ENCODE data around the gene NPDC1.
"Not testable (repeated sequence)": the region's sequence is repeated elsewhere in the genome, so short reads cannot be mapped to it uniquely, and the experiment has no call there.

The NPDC1 gene

GRCh38 chr9:137038916-137039315, 7.1 kb downstream of the NPDC1 start:
- DNase-seq = no peak

DNA sequence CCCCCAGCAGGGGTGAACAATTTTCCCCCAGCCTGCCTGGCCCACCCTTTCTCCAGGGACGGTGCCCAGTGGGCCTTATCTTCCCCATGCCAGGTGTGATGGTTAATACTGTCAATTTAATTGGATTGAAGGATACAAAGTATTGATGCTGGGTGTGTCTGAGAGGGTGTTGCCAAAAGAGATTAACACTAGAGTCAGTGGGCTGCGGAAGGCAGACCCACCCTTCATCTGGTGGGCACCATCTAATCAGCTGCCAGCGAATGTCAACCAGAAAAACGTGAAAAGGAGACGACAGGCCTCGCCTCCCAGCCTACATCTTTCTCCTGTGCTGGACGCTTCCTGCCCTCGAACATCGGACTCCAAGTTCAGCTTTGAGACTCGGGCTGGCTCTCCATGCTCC, 8.5 kb downstream of the NPDC1 start:
- no peak for DNase-seq

GRCh38 chr9:137037035-137037434, 8.9 kb downstream of the NPDC1 start:
- DNase-seq = no peak

DNA sequence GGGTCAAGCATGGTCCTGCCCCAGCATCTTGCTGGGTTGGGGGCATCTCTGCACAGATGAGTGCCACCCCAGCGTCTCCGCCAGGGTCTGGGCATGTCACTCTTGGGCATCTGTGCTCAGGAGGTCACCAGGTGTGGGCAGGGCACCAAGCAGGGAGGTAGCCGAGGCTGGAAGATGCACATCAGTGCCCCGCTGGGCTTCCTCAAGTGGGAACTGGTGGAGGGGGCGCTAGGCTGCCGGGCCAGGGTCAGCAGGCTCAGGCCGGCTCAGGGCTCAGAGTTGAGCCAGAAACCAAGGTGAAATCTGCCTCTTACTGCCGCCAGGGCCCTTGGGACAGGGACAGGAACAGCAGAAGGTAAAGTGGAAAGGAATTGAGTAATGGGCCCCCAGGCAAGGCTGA, 10.0 kb downstream of the NPDC1 start:
- DNase-seq = no peak

DNA sequence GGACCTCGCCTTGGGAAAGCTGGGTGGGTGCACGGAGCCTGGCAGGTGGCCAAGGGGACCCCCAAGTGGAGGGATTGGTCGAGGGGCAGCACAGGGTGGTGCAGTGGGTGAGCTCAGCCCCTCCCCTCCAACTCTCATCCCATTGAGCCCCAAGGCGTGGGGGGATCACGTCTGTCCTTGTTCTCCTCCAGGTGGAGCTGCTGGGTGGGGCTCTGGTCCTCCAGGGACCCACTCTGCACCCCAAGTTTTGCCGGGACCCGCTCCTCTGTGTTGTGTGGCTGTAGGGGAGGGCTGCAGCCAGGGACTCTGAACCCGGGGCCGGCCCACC, 10.5 kb downstream of the NPDC1 start:
- DNase-seq = no peak

- peak; percentile 67 for DNase-seq
These were observed 11.1 kb downstream of the NPDC1 start for GRCh38 chr9:137034709-137035506.

GRCh38 chr9:137034039-137034708, 11.8 kb downstream of the NPDC1 start:
- DNase-seq = no peak

DNA sequence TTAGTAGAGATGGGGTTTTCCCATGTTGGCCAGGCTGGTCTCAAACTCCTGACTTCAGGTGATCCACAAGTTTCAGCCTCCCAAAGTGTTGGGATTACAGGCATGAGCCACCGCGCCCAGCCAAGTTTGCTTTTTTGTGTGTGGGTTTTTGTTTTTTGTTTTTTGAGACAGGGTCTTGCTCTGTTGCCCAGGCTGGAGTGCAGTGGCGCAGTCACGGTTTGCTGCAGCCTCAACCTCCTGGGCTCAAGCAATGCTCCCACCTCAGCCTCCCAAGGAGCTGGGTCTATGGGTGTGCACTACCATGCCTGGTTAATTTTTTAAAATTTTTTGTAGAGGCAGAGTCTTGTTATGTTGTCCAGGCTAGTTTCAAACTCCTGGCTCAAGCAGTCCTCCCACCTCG, 12.5 kb downstream of the NPDC1 start:
- DNase-seq = not testable (repeated sequence)

DNA sequence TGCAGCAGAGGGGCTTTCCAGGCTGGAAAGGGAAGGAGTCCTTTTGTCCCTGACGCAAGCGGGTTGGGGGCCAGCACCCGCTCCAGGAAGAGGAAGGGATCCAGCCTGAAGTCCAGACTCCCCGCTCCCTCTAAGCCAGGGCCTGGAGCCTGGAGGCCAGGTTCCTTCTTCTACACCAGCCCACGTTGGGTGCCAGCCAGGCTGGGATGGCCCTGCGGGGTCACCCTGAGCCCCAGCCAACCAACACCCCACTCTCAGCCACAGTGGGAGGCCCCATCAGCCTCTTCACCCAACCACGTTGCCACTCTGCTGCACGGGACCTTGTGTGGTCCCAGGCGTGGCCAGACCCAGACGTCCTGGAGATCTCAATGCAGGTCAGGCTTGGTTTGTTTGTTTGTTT, 13.1 kb downstream of the NPDC1 start:
- DNase-seq = no peak

DNA sequence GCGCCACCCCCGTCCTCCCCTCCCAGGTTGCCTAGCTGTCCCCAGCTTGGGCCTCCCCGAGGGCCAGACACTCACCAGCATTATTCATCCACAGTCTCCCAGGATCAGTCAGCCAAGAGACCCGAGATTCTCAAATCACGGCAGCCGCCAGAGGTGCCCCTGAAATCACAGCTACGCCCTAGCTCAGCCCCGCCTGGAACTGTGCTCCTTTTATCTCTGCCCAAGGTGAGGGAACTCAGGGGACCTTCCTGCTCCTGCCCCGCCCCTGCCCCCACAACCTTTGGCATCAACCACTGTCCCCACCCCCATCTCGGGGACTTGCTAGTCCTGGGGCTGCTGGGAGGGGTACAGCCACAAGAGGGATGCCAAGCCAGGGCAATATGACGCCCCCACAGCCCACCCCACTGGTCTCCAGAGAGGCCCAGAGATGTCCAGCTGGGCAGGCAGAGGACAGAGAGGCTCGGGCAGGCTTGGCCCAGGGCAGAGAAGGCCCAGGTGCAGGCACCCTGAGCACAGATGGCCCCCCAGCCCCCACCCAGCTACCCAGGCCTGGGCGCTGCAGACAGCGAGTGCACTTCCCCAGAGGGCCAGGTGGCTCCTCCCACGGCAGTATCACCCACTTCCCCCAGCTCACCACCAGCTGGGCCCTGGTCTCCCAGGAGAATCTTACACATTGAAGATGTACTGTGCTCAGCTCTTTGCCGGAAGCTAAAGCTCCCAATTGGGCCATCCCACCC, 13.9 kb downstream of the NPDC1 start, which contains the start of gene FUT7:
TSS of gene FUT7 (minus strand) at position 185 of the 737 bp plus-strand sequence. CDS start at position 88, 97 bp downstream.
- peak; percentile 23 for DNase-seq

GRCh38 chr9:137030538-137031527, 15.1 kb downstream of the NPDC1 start:
- no peak for DNase-seq

- no peak for DNase-seq
These were observed 16.0 kb downstream of the NPDC1 start for GRCh38 chr9:137030006-137030405.

GRCh38 chr9:137029058-137029936, 16.7 kb downstream of the NPDC1 start:
- peak; percentile 43 for DNase-seq

GRCh38 chr9:137028263-137029057, 17.5 kb downstream of the NPDC1 start:
- DNase-seq = peak; percentile 50

DNA sequence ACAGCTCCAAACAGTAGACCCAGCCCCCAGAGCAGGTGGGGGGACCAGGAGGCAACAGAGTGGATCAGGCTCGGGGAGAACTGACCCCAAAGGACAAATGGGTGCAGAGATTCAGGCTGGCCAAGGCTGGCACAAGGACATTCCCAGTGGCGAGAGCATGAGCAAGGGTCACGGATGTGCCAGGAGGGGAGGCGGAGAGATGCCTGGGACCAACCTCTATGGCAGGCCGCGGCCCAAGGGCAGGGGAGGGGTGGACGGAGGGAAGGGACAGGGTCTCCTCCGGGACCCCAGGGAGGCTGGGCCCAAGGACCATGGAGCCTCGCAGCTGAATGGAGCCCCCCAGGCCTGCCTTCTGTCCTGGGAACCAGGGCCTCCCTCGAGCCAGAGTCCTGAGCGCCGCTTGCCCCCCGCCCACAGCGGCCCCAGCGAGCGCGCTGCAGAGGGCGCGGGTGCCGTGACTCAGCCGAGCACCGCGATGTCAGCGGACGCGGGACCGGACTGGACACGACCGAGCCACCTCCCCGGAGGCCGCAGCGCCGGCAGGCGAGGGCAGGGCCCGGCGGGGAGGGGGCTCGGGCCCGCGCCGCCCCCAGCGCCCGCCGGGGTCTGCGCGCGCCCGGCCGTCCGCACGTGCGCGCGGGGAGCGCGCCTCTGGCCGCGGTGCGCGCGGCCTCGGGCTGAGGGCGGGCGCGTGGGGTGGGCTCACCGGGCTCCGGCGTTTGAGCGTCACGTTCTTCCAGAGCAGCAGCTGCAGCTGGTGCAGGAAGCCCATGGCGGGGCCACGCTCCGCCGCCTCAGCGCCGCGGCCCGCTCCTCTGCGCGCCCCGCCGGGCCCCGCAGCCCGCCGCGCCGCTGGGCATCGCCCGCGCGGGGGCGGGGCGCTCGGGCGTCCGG, 18.4 kb downstream of the NPDC1 start, which contains the start of gene ABCA2:
TSS of gene ABCA2 (minus strand) at position 869 of the 894 bp plus-strand sequence. CDS start at position 772, 97 bp downstream.
- DNase-seq = no peak

GRCh38 chr9:137026828-137027227, 19.1 kb downstream of the NPDC1 start:
- DNase-seq = no peak

DNA sequence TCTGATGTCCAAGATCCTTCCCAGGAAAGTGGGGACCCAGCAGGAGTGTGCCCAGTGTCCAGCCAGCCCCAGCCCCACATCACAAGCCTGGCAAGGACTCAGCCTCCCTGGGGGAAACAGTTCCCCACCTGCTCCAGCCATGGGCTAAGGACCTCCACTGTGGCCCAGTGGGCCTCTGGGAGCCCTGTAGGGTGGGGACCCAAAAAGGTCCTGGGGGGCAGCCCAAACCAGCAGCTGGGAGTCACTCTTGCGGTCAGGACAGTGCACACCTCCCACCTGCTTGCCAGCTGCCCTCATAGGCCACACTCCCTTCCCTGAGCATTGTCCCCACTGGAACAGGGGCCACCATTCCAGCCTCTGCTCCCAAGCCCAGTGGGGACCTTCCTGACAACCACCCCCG, 19.6 kb downstream of the NPDC1 start:
- DNase-seq = no peak

- no peak for DNase-seq
These were observed 20.4 kb downstream of the NPDC1 start for GRCh38 chr9:137025517-137025966.

DNA sequence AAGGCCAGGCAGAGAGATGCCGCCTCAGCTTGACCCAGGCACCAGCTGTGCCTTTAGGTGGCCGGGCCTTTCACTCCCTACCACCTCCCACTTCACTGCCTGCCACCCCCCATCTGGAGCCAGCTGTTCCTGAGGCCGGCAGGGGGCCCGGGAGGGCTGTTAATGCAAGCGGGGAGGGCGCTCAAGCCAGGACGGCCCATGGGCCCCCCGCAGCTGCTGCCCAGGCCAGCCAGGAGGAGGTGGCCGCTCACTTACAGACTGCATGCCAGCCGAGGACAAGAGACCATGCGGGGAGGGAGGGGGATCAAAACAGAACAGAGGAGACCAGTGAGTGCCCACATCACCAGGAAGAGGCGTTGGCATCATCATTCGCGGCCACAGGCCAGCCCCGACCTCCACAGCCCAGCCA, 22.4 kb downstream of the NPDC1 start:
- DNase-seq = no peak
